H9 (cell line): ENCODE results near the gene MRPL55. TPM values are rescaled to one million over a fixed set of nuclear protein-coding genes. Genes with fewer than 3 reads are reported as not detected.

Experiments used
- DNase-seq: peaks from one replicate; pipeline ENCODE4 v3.0.0-alpha.2; 2017
- H2AFZ ChIP-seq: one replicate; pipeline ENCODE4 v1.6.1; 2013; ENCODE audit warnings: mild to moderate bottlenecking, low read length, control low read depth, moderate library complexity
- H2AK5ac ChIP-seq: 2 replicates; pipeline ENCODE4 v1.6.1; 2013; ENCODE audit warnings: low read length, control low read depth, mixed read lengths; ENCODE audit not compliant: insufficient read length
- H2BK120ac ChIP-seq: one replicate; pipeline ENCODE4 v1.6.1; 2013; ENCODE audit warnings: low read depth, mild to moderate bottlenecking, low read length, control low read depth, inconsistent platforms; ENCODE audit not compliant: poor library complexity, severe bottlenecking
- H2BK12ac ChIP-seq: 2 replicates; pipeline ENCODE4 v1.6.1; 2013; ENCODE audit warnings: low read length, control low read depth, mixed read lengths, low read depth; ENCODE audit not compliant: insufficient read length
- H2BK15ac ChIP-seq: 2 replicates; pipeline ENCODE4 v1.6.1; 2013; ENCODE audit warnings: low read depth, low read length, control low read depth
- H2BK20ac ChIP-seq: one replicate; pipeline ENCODE4 v1.6.1; 2013; ENCODE audit warnings: low read depth, mild to moderate bottlenecking, low read length, control low read depth, inconsistent platforms; ENCODE audit not compliant: poor library complexity, severe bottlenecking
- H2BK5ac ChIP-seq: 2 replicates; pipeline ENCODE4 v1.6.1; 2013; ENCODE audit warnings: low read length, control low read depth, mixed read lengths; ENCODE audit not compliant: insufficient read length
- H3K14ac ChIP-seq: 2 replicates; pipeline ENCODE4 v1.6.1; 2013; ENCODE audit warnings: low read length, control low read depth; ENCODE audit not compliant: insufficient read depth
- H3K18ac ChIP-seq: 2 replicates; pipeline ENCODE4 v1.6.1; 2013; ENCODE audit warnings: low read depth, mild to moderate bottlenecking, mixed read lengths, low read length, control low read depth; ENCODE audit not compliant: insufficient read length
- H3K23ac ChIP-seq: 2 replicates; pipeline ENCODE4 v1.6.1; 2013; ENCODE audit warnings: low read length, control low read depth, mixed read lengths, low read depth; ENCODE audit not compliant: insufficient read length
- H3K23me2 ChIP-seq: 2 replicates; pipeline ENCODE4 v1.6.1; 2013; ENCODE audit warnings: low read depth, mild to moderate bottlenecking, mixed read lengths, low read length, control low read depth; ENCODE audit not compliant: insufficient read length, poor library complexity, severe bottlenecking
- H3K27ac ChIP-seq: 2 replicates; pipeline ENCODE4 v1.5.1; 2013; ENCODE audit warnings: low read length, control low read depth, mixed read lengths, low read depth; ENCODE audit not compliant: insufficient read length
- H3K27me3 ChIP-seq: 2 replicates; pipeline ENCODE4 v1.6.1; 2013; ENCODE audit warnings: low read length, control low read depth, inconsistent platforms; ENCODE audit not compliant: insufficient read depth
- H3K4ac ChIP-seq: 2 replicates; pipeline ENCODE4 v1.6.1; 2013; ENCODE audit warnings: low read depth, mild to moderate bottlenecking, control low read depth, inconsistent platforms, low read length, moderate library complexity
- H3K4me1 ChIP-seq: 2 replicates; pipeline ENCODE4 v1.6.1; 2013; ENCODE audit warnings: low read length, control low read depth, inconsistent platforms; ENCODE audit not compliant: insufficient read depth
- H3K4me2 ChIP-seq: 2 replicates; pipeline ENCODE4 v1.6.1; 2013; ENCODE audit warnings: low read length, control low read depth, mixed read lengths; ENCODE audit not compliant: insufficient read length, insufficient read depth
- H3K56ac ChIP-seq: 2 replicates; pipeline ENCODE4 v1.6.1; 2013; ENCODE audit warnings: low read depth, mild to moderate bottlenecking, mixed read lengths, low read length, control low read depth; ENCODE audit not compliant: insufficient read length
- H3K79me1 ChIP-seq: 2 replicates; pipeline ENCODE4 v1.6.1; 2013; ENCODE audit warnings: low read depth, mild to moderate bottlenecking, moderate library complexity, low read length, control low read depth, inconsistent platforms; ENCODE audit not compliant: insufficient read depth, poor library complexity, severe bottlenecking
- H3K79me2 ChIP-seq: 2 replicates; pipeline ENCODE4 v1.6.1; 2013; ENCODE audit warnings: low read length, control low read depth, inconsistent platforms; ENCODE audit not compliant: insufficient read depth
- H3K9ac ChIP-seq: 2 replicates; pipeline ENCODE4 v1.6.1; 2013; ENCODE audit warnings: low read length, control low read depth, mixed read lengths; ENCODE audit not compliant: insufficient read length; ENCODE audit errors: extremely low read depth
- H3K9me3 ChIP-seq: one replicate; pipeline ENCODE4 v1.6.1; 2013; ENCODE audit warnings: low read depth, low read length, inconsistent platforms; ENCODE audit not compliant: control insufficient read depth
- H3T11ph ChIP-seq: one replicate; pipeline ENCODE4 v1.6.1; 2013; ENCODE audit warnings: mild to moderate bottlenecking, low read length, control low read depth, inconsistent platforms
- H4K20me1 ChIP-seq: one replicate; pipeline ENCODE4 v1.6.1; 2013; ENCODE audit not compliant: control insufficient read depth, insufficient read length, insufficient read depth
- H4K5ac ChIP-seq: 2 replicates; pipeline ENCODE4 v1.6.1; 2013; ENCODE audit warnings: low read depth, mild to moderate bottlenecking, mixed read lengths, low read length, control low read depth; ENCODE audit not compliant: insufficient read length
- H4K8ac ChIP-seq: replicated peaks from 2 replicates; pipeline ENCODE4 v1.6.1; 2013; ENCODE audit warnings: low read length, control low read depth, mixed read lengths, low read depth; ENCODE audit not compliant: insufficient read length
- H4K91ac ChIP-seq: 2 replicates; pipeline ENCODE4 v1.6.1; 2013; ENCODE audit warnings: low read depth, mild to moderate bottlenecking, moderate library complexity, mixed read lengths, low read length, control low read depth; ENCODE audit not compliant: insufficient read length
- H3K27ac Mint-ChIP-seq, 3 experiments: 2 replicates in 2 of 3; 3 replicates in 1 of 3; pipeline ENCODE4 v1.8.0; 2020 to 2021; ENCODE audit warnings: mixed read lengths in 3 of 3, mild to moderate bottlenecking in 1 of 3, moderate library complexity in 1 of 3
- H3K27me3 Mint-ChIP-seq: 2 replicates; pipeline ENCODE4 v1.8.0; 2021; ENCODE audit warnings: low read depth, mild to moderate bottlenecking, moderate library complexity, mixed read lengths
- H3K36me3 Mint-ChIP-seq, 3 experiments: 2 replicates in 2 of 3; 3 replicates in 1 of 3; pipeline ENCODE4 v1.8.0; 2020 to 2021; ENCODE audit warnings: low read depth in 3 of 3, mixed read lengths in 3 of 3; ENCODE audit not compliant: insufficient read depth in 1 of 3
- H3K4me1 Mint-ChIP-seq, 2 experiments: 2 replicates each; pipeline ENCODE4 v1.8.0; 2020; ENCODE audit warnings: mixed read lengths in 2 of 2
- H3K4me3 Mint-ChIP-seq, 2 experiments: 2 replicates in 1 of 2; 3 replicates in 1 of 2; pipeline ENCODE4 v1.8.0; 2020 to 2021; ENCODE audit warnings: mild to moderate bottlenecking in 2 of 2, mixed read lengths in 2 of 2, moderate library complexity in 1 of 2
- H3K9me3 Mint-ChIP-seq, 2 experiments: 2 replicates in 1 of 2; 3 replicates in 1 of 2; pipeline ENCODE4 v1.8.0; 2020; ENCODE audit warnings: mild to moderate bottlenecking in 2 of 2, mixed read lengths in 2 of 2, moderate library complexity in 1 of 2
- CTCF ChIP-seq: fragments of 200-600 bp; sonication (generic); conservative IDR thresholded peaks from 3 replicates; pipeline ENCODE4 v1.8.0; 2021; ENCODE audit warnings: antibody characterized with exemption, mild to moderate bottlenecking
- WGBS: extraction: QIAGEN DNeasy Blood & Tissue Kit; methylation state at CpG from one replicate; pipeline ENCODE4 v1.1.7; 2013; ENCODE audit warnings: missing lambda C conversion rate, low lambda C conversion rate, mixed read lengths; ENCODE audit not compliant: insufficient read length; ENCODE audit errors: extremely low coverage; 5-methylcytosine and 5-hydroxymethylcytosine counted together
- total RNA-seq: library from RNA; stranded (reverse); gene quantifications from 2 replicates; pipeline ENCODE4 v1.2.1, GENCODE V29; 2021

The MRPL55 gene
- total RNA-seq, 1 experiment from 2014 or later = 62.3 TPM

GRCh38 chr1:228106800-228107054 is 2.4 kb downstream of the MRPL55 start:
- Histone ChIP-seq H3K4ac (no peak overlapping the region), H3K56ac (no peak overlapping the region), H2BK120ac (no peak overlapping the region), H3K18ac (no peak overlapping the region), H3K9ac (no peak overlapping the region), H4K20me1 (no peaks in the 10 kb centered on the region), H2BK15ac (no peak overlapping the region), H3T11ph (no peak overlapping the region), H2AFZ (no peak overlapping the region), H3K79me2 (no peaks in the 10 kb centered on the region), H3K79me1 (peaks cover 3% of the 10 kb centered on the region), H2BK12ac (no peak overlapping the region), H4K5ac (no peak overlapping the region), H3K4me1 (no peaks in the 10 kb centered on the region), H3K23ac (no peak overlapping the region), H3K23me2 (peaks cover 14% of the 10 kb centered on the region), H4K91ac (no peak overlapping the region), H4K8ac (no peak overlapping the region), H3K14ac (no peak overlapping the region), H3K4me2 (no peak overlapping the region), H3K27ac (no peak overlapping the region), H2BK5ac (no peak overlapping the region), H2AK5ac (no peak overlapping the region), H2BK20ac (no peak overlapping the region), H3K27me3 (no peaks in the 10 kb centered on the region), H3K9me3 (no peaks in the 10 kb centered on the region)
- no peaks in the 10 kb centered on the region for H3K9me3 Mint-ChIP-seq
- peak overlapping the region in 1 of 2 experiments; percentile 25; a peak in 2 of 5 replicates for H3K4me3 Mint-ChIP-seq
- no peak for TF ChIP-seq CTCF
- DNase-seq = no peak
- peaks cover 19% of the 10 kb centered on the region for H3K27me3 Mint-ChIP-seq
- H3K36me3 Mint-ChIP-seq = peaks cover 15 to 19% (median 16%) of the 10 kb centered on the region in 3 experiments; a peak in 6 of 7 replicates
- WGBS = no CpG with 5 or more reads among the region's 9 CpGs
- peaks cover 21 to 22% of the 10 kb centered on the region in 2 experiments for H3K4me1 Mint-ChIP-seq
- no peak overlapping the region; a peak in 1 of 7 replicates for H3K27ac Mint-ChIP-seq
